B cell (primary cell): Measurements from ENCODE around the gene ABCC3. TPM values are rescaled to one million over a fixed set of nuclear protein-coding genes. Genes with fewer than 3 reads are reported as not detected.

Source experiments
- ATAC-seq: fragments of 200-7000 bp; cut with Tn5 transposase; one replicate; pipeline ENCODE4 v1.10.0; 2021; ENCODE audit warnings: low read depth, mild to moderate bottlenecking, moderate number of reproducible peaks, moderate library complexity
- CTCF ChIA-PET: fragments of 350-600 bp; sonication (Branson Sonifier 250); formaldehyde crosslinking; loops from one replicate; lab custom pipeline; 2021; ENCODE audit warnings: antibody characterized with exemption, inconsistent platforms; lab: Charles Lee
- POLR2A ChIA-PET: fragments of 350-600 bp; sonication (Branson Sonifier 250); formaldehyde crosslinking; loops from one replicate; lab custom pipeline; 2021; ENCODE audit warnings: antibody characterized with exemption; lab: Charles Lee
- DNase-seq: peaks from one replicate; pipeline ENCODE4 v3.0.0; 2013
- H2AFZ ChIP-seq: 2 replicates; pipeline ENCODE4 v1.6.1; 2012; ENCODE audit warnings: mild to moderate bottlenecking, low read depth, low read length; ENCODE audit not compliant: insufficient read depth, poor library complexity, severe bottlenecking
- H3K27ac ChIP-seq, 2 donors: 1 replicate in 1 of 2; 2 replicates in 1 of 2; pipeline ENCODE4 v1.5.1; 2012 to 2013; ENCODE audit warnings: low read length in 2 of 2, mild to moderate bottlenecking in 2 of 2, moderate library complexity in 1 of 2
- H3K27me3 ChIP-seq, 4 experiments: fragments of 200-600 bp in 1 of 4; sonication (generic) in 1 of 4; replicated peaks in 1 of 4; 1 replicate in 2 of 4; 2 replicates in 2 of 4; pipeline versions ENCODE4 v1.6.1 to v1.7.0; 2013 to 2016; ENCODE audit warnings: low read length in 3 of 4, mild to moderate bottlenecking in 2 of 4, mixed read lengths in 1 of 4, moderate library complexity in 1 of 4; ENCODE audit not compliant: insufficient read depth in 4 of 4, control insufficient read depth in 3 of 4; ENCODE audit errors: control extremely low read depth in 1 of 4
- H3K36me3 ChIP-seq, 2 experiments: replicated peaks in 1 of 2; 1 replicate in 1 of 2; 2 replicates in 1 of 2; pipeline versions ENCODE4 v1.6.1 to v1.7.1; 2013; ENCODE audit warnings: low read length in 1 of 2; ENCODE audit not compliant: insufficient read depth in 2 of 2, control insufficient read depth in 1 of 2; ENCODE audit errors: control extremely low read depth in 1 of 2, extremely low read depth in 1 of 2
- H3K4me1 ChIP-seq, 2 donors: fragments of 200-600 bp in 1 of 2; sonication (generic) in 1 of 2; 1 replicate in 1 of 2; 2 replicates in 1 of 2; pipeline versions ENCODE4 v1.5.1 to v1.6.1; 2013 to 2017; ENCODE audit warnings: low read length in 2 of 2; ENCODE audit not compliant: control insufficient read depth in 2 of 2, insufficient read depth in 2 of 2
- H3K4me2 ChIP-seq: replicated peaks from 2 replicates; pipeline ENCODE3; 2012; ENCODE audit warnings: mild to moderate bottlenecking, low read depth, low read length; ENCODE audit not compliant: poor library complexity, severe bottlenecking
- H3K4me3 ChIP-seq, 5 experiments: fragments of 200-600 bp in 1 of 5; sonication (generic) in 1 of 5; 1 replicate in 3 of 5; 2 replicates in 2 of 5; pipeline versions ENCODE4 v1.5.1 to v1.7.0; 2011 to 2016; ENCODE audit warnings: low read length in 4 of 5, mild to moderate bottlenecking in 4 of 5, low read depth in 2 of 5, control low read depth in 1 of 5, moderate library complexity in 1 of 5; ENCODE audit not compliant: insufficient read depth in 1 of 5; ENCODE audit errors: control extremely low read depth in 1 of 5, extremely low read depth in 1 of 5
- H3K79me2 ChIP-seq: fragments of 200-600 bp; sonication (generic); one replicate; pipeline ENCODE4 v1.6.0; 2016; ENCODE audit warnings: low read length; ENCODE audit not compliant: control insufficient read depth, insufficient read depth
- H3K9ac ChIP-seq: fragments of 200-600 bp; sonication (generic); 2 replicates; pipeline ENCODE4 v1.6.1; 2017; ENCODE audit warnings: mild to moderate bottlenecking, low read length, moderate library complexity
- H3K9me3 ChIP-seq, 3 donors: one replicate each; pipeline versions ENCODE4 v1.6.1 to v1.7.1; 2013; ENCODE audit warnings: low read length in 2 of 3; ENCODE audit not compliant: control insufficient read depth in 2 of 3, insufficient read depth in 1 of 3; ENCODE audit errors: control extremely low read depth in 1 of 3
- H4K20me1 ChIP-seq: 2 replicates; pipeline ENCODE4 v1.6.0; 2012; ENCODE audit warnings: mild to moderate bottlenecking, low read length; ENCODE audit not compliant: insufficient read depth, control insufficient read depth, poor library complexity, severe bottlenecking
- H3K27ac Mint-ChIP-seq: one replicate; pipeline ENCODE4 v1.8.0; 2021; ENCODE audit warnings: mixed read lengths
- H3K27me3 Mint-ChIP-seq: one replicate; pipeline ENCODE4 v1.8.0; 2021; ENCODE audit warnings: mixed read lengths
- H3K4me1 Mint-ChIP-seq: one replicate; pipeline ENCODE4 v1.8.0; 2021; ENCODE audit warnings: mixed read lengths
- H3K4me3 Mint-ChIP-seq: one replicate; pipeline ENCODE4 v1.8.0; 2021; ENCODE audit warnings: mixed read lengths
- H3K9me3 Mint-ChIP-seq: one replicate; pipeline ENCODE4 v1.8.0; 2022; ENCODE audit warnings: mixed read lengths; ENCODE audit not compliant: insufficient read depth
- EZH2 ChIP-seq: IDR thresholded peaks from 2 replicates; pipeline ENCODE4 v1.6.1; 2012; ENCODE audit warnings: borderline replicate concordance, low read depth, mild to moderate bottlenecking, moderate library complexity, low read length; ENCODE audit not compliant: insufficient read depth, poor library complexity, severe bottlenecking
- WGBS: methylation state at CpG from one replicate; pipeline ENCODE4 v1.1.5; 2013; ENCODE audit warnings: missing lambda C conversion rate; ENCODE audit not compliant: insufficient coverage; 5-methylcytosine and 5-hydroxymethylcytosine counted together
- intact Hi-C: fragments of 100-400 bp; cut with micrococcal nuclease; formaldehyde crosslinking; loops from one replicate; pipeline ENCODE4 v1.10.0; 2022
- polyA plus RNA-seq: library from polyadenylated mRNA; depleted of rRNA; stranded (reverse); fragments of >200 nt; gene quantifications from 2 replicates; pipeline ENCODE4 v1.2.3, GENCODE V29; 2012
- total RNA-seq, 2 donors: library from RNA; stranded (reverse); fragments of 120-200 nt in 1 of 2; gene quantifications; 1 replicate in 1 of 2; 2 replicates in 1 of 2; pipeline versions ENCODE4 v1.2.3 to v1.2.4, GENCODE V29; 2013 to 2022
- TF ChIP-seq, protein P1 (sequence below): fragments of 200-600 bp; IDR thresholded peaks from one replicate; pipeline ENCODE4 v1.8.0; 2022; ENCODE audit warnings: antibody characterized with exemption, mild to moderate bottlenecking

ABCC3 gene
- total and polyA plus RNA-seq, 2 donors (not counting 1 experiment from before 2014, with no cell fraction given), result 0.05 to 0.60 TPM

DNA sequence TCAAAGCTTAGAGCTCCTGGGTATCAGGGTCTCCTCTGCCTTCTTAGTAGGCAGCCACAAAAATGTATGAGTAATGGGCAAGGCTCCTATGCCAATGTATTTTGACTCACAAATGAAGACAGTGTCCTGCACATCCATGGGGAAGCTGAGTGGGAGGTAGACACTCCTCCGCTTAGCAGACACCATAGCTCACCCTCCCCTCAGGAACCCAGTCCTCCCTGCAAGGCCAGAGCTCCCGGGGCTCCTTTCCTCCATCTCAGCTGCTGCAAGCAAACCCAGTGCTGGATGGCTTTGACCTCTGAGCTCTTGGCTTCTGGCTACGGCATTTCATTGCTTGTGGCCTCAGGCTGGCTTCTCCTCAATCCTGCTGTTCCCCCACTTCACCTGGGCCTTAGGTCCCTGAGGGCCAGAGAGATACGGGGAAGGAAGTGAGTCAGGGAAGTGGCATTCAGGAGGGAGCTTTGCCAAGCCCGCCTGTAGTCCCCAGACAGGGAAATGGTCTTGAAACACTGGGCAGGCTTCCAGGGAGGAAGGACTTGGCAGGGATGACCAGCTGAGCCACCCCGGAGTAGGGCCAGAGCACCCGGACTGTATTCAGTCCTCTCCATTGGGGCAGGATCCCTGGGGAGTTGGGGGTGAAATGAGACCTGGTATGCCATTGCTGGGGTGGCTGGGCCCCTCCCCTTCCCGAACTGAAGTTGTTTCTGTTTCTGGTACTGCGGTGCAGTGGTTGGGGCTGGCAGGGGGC is 4.5 kb downstream of the ABCC3 start:
- no peak for DNase-seq
- Histone ChIP-seq H3K4me1 (peaks cover 6 to 10% of the 10 kb centered on the region in 2 donors), H3K9me3 (no peaks in the 10 kb centered on the region), H2AFZ (no peak overlapping the region), H3K36me3 (no peaks in the 10 kb centered on the region), H3K4me3 (no peak overlapping the region), H4K20me1 (no peaks in the 10 kb centered on the region), H3K9ac (no peak overlapping the region), H3K27me3 (peaks cover 0 to 40% (median 12%) of the 10 kb centered on the region in 4 experiments), H3K79me2 (no peaks in the 10 kb centered on the region), H3K27ac (no peak overlapping the region), H3K4me2 (no peak overlapping the region)
- intact Hi-C loops, result no loop called here
- H3K27me3 Mint-ChIP-seq, result peaks cover 37% of the 10 kb centered on the region
- no peaks in the 10 kb centered on the region for H3K9me3 Mint-ChIP-seq
- no peak overlapping the region for H3K4me3 Mint-ChIP-seq
- H3K27ac Mint-ChIP-seq, result no peak overlapping the region
- 22% methylated on average over 7 of the region's 9 CpGs for WGBS
- TF ChIP-seq, protein P1, sequence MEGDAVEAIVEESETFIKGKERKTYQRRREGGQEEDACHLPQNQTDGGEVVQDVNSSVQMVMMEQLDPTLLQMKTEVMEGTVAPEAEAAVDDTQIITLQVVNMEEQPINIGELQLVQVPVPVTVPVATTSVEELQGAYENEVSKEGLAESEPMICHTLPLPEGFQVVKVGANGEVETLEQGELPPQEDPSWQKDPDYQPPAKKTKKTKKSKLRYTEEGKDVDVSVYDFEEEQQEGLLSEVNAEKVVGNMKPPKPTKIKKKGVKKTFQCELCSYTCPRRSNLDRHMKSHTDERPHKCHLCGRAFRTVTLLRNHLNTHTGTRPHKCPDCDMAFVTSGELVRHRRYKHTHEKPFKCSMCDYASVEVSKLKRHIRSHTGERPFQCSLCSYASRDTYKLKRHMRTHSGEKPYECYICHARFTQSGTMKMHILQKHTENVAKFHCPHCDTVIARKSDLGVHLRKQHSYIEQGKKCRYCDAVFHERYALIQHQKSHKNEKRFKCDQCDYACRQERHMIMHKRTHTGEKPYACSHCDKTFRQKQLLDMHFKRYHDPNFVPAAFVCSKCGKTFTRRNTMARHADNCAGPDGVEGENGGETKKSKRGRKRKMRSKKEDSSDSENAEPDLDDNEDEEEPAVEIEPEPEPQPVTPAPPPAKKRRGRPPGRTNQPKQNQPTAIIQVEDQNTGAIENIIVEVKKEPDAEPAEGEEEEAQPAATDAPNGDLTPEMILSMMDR, result no peak
- H3K4me1 Mint-ChIP-seq, result peaks cover 3% of the 10 kb centered on the region
- ChIA-PET POLR2A (no interaction called here), CTCF (interaction anchor here (4.1 kb wide), 1 partner anchor 13 kb away, joined by 12 read pairs; no protein-coding TSS in a partner anchor)
- no peak for ATAC-seq

DNA sequence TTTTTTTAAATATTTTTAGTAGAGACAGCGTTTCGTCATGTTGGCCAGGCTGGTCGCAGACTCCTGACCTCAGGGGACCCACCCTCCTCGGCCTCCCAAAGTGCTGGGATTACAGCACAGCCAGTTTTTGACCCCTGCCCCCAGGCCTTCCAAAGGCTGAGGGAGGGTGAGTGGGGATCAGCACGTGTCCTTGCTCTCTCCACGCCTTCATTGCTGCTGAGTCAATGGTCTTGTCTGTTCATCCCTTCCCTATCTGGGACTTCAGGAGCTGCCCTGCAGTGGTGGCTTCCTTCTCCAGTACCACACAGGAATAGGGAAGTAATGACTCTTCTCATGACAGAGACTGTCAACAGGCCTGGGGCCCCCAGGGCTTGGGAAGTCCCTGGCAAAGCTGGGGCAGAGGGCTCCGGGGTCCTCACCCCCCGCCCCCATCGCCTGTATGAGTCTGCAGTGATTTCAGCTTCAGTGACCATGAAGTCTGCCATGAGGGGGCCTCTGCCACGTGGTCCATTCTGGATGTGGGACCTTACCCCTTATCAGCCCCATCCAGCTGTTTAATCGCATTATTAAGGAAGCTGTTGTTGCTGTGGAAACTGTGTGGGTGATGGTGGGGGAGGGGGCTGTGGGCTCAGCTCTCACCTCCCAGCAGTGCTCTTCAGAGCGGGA is 6.1 kb downstream of the ABCC3 start:
- ChIA-PET POLR2A (no interaction called here), CTCF (interaction anchor here (0.7 to 0.8 kb wide), 2 partner anchors 10 to 13 kb away, joined by 3 read pairs; no protein-coding TSS in a partner anchor)
- Histone ChIP-seq H3K27me3 (peaks cover 0 to 27% (median 8%) of the 10 kb centered on the region in 4 experiments), H3K79me2 (no peaks in the 10 kb centered on the region), H2AFZ (no peak overlapping the region), H3K27ac (no peak overlapping the region), H3K4me2 (no peak overlapping the region), H4K20me1 (no peaks in the 10 kb centered on the region), H3K4me3 (no peak overlapping the region), H3K4me1 (no peaks in the 10 kb centered on the region), H3K9ac (no peak overlapping the region), H3K36me3 (no peaks in the 10 kb centered on the region), H3K9me3 (no peaks in the 10 kb centered on the region)
- Mint-ChIP-seq H3K27me3 (peaks cover 36% of the 10 kb centered on the region), H3K4me1 (no peaks in the 10 kb centered on the region), H3K27ac (no peak overlapping the region), H3K9me3 (no peaks in the 10 kb centered on the region), H3K4me3 (no peak overlapping the region)
- 71% methylated on average over 5 of the region's 12 CpGs for WGBS
- no peak for DNase-seq
- TF ChIP-seq EZH2, result no peak
- TF ChIP-seq, protein P1, result no peak
- no peak for ATAC-seq
- intact Hi-C loops, result loop anchor here (5.0 kb wide), 1 partner anchor 186 kb away; no protein-coding TSS in a partner anchor
